Measurements from ENCODE around the gene PSMF1.

Gene PSMF1

DNA sequence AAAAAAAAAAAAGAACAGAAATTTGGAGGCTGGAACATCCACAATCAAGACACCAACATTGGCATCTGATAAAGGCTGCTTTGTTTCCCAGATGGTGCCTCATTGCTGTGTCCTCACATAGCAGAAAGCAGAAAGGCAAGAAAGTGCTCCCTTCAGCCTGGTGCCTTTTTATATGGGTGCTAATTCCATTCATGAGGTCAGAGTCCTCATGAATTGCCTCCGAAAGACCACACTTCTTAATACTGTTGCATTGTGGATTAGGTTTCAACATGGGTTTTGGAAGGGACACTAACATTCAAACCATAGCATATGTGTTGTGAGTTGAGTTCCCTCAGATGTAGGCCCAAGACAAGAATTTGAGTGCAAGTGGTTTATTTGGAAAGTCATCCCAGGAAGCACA lies 76.8 kb downstream of the PSMF1 start:
- no peak for DNase-seq

DNA sequence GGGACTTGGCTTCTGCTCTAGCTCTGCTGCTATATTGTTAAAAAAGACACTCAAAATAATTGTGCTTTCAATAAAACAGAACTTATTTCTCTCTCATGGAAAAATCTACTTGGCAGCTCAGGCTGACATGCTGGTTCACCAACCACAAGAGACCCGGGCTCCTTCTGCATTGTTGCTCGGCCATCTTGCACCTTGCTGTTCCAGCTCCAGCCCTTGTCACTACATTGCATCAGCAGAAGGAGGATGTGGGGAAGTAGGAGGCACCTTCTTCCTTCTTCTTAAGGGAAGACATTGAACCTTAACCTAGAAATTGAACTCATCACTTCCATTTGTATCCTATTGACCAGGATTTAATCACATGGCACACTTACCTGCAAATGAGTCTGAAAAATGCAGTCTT lies 78.2 kb downstream of the PSMF1 start:
- no peak for DNase-seq

DNA sequence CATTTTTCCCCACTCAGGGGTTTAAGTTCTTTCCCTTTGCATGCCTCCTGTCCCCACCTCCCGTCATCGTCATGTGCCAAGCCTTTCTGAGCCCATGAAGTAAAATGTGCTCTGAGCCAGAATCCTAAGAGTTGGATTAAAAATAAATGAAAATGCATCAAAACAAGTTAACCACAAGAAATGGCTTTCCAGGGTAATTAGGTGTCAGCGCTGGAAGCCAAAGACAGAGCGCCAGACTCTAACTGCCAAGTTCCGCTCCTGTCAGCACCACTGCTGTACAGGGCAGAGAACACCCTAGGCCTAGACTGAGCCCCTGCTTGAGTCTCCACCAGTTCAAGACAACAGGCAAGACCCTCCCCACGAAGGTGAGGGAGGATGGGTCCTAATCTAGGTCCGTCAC lies 79.4 kb downstream of the PSMF1 start:
- DNase-seq: no peak

DNA sequence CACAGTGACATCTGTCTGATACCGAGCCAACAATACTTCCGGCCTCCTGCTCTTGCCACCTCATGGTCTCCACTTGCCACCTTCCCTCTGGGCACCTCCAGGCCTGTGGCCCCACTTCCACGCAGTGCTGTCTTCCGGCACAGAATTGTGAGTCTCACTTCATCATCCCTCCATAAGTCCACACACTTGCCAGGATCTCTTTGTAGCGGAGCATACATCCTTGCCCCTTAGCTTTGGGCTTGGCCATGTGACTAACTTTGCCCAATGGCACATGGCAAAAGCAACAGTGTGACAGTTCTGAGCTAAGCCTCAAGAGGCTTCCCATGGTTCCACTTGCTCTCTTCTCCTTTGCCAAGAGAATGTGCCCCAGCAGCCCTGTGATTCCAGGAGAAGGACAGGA lies 80.3 kb downstream of the PSMF1 start:
- DNase-seq: no peak

DNA sequence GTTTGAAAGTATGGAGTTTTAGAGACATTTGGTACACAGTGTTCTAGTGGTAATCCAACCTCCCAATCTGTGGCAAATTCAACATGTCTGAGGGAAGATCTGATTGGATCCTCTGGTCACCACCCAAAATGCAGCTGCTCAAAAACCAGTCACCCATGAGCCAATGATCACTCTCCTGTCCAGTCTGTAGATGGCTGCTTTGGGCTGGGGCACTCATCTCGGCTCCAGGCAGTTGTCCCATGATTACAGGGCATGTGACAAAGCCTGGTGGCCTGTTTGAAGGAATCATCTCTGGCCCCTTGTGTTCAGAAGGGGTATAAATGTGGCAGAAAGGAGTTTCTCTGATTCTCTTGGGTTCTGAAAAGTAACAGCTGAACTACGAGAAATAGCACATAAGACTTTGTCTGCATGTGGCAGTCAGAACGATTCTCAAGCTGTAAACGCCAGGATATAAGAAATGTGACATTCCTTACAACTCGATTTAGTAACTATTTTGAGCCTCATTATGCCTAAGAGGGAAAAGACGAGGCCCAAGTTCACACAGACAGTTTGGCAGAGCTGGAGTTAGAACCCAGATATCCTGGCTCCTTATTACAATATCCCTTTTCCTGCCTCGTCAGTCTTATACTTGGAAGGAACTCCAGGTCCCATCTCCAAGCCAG lies 80.9 kb downstream of the PSMF1 start:
- no peak for DNase-seq

DNA sequence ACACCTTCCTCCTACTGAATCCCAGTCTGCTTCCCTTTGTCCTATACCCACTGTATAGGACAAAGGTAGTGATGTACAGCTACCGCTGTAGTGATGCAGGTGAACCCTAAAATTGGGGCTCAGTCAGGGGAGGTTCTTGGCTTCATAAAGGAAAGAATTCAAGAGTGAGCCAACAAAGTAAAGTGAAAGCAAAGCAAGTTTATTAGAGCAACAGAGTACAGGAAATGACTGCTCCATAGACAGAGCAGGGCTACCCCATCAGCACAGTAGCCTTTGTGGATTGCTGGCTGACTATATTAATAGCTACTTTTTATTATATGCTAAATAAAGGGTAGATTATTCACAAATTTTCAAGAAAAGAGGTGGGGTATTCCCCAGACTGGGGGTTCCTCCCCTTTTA lies 81.6 kb downstream of the PSMF1 start:
- DNase-seq: no peak

DNA sequence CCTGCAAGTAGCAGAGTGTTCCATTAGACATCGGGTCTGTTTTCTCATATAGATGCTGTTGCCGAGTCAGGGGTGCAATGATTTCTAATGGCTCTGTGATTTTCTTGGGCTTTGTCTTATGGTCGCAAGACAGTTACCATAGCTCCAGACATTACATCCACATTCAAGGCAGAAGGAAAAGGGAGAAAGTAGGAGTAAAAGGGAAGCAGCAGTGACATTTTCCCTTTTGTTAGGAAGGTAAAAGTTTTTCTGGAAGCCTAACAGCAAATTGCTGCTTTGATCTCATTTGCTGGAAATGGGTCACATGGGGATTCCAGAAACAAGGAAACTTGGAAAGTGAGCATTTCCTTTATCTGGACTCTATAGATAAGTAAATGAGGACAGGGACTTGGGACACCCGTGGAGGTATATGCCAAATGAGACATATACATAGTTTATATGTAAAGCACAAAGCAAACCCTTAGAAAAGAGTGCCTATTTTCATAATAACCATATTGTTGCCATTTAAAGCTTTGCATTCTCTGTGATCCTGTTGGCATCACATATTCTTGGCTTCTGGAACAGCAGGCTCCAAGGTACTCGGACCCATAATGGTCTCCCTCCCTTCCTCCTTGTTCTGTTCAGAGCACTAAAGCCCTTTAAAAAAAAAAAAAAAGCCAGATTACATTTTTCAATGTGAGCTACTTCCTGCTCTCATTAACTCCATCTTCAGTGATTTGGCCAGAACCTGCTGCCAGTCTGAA lies 84.5 kb downstream of the PSMF1 start, which contains the start of gene C20orf202:
Gene C20orf202 (plus strand): TSS at position 693 of the 743 bp plus-strand sequence. CDS start 132 bp downstream, outside the sequence.
- no peak for DNase-seq

DNA sequence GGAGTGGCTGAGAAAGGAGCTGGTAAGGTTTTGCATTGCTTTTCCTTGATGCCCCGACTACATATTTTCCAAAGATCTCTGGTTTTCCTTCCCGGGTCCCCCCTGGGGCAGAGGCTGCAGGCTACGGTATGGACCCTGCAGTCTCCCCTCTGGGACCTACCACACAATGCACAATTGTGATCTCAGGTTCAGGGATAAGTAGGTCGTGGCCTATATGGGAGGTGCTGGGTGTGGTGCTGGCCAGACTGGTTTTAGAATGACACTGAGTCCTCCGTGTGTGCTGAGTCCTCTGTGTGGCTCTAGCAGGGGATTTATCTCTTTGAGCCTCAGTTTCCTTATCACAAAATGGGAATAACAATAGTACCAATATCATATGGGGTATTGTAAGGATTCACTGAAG lies 85.2 kb downstream of the PSMF1 start:
- DNase-seq: no peak

DNA sequence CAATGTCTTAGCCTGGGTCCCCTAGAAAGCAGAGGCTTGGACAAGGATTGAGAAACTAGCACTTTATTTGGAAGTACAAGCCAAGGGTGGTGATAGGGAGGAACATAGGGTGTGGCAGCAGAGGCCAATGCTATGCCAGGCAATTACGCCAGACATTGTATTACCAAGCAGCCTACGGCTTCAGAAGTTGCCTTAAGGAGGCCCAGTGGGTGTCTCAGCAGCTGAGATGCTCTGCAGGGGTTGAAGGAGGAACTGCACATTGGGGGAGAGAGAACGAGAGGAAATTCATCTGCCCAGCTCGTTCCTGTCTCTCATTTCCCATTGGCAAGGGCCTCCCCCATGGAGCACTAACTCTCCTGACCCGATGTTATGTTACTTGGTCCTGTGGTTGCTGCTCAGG lies 85.7 kb downstream of the PSMF1 start:
- DNase-seq: no peak

DNA sequence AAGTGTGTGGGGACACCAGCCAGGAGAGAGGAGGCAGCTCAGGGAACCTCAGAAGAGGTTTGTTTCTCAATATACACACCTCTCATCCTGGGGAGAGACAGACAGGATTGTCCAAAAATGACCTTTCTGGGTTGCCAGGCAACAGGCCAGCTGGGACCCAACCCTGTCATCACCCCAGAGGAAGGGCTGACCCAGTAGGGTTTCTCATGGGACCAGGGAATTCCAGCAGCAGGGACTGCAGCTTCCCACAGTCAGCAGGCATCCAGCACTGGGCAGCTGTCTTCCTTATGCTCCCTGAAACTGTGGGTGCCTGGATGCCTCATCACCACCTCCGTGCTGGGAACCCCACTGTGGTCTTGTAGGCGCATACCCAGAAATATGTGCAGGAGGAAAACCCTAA lies 86.2 kb downstream of the PSMF1 start:
- no peak for DNase-seq

DNA sequence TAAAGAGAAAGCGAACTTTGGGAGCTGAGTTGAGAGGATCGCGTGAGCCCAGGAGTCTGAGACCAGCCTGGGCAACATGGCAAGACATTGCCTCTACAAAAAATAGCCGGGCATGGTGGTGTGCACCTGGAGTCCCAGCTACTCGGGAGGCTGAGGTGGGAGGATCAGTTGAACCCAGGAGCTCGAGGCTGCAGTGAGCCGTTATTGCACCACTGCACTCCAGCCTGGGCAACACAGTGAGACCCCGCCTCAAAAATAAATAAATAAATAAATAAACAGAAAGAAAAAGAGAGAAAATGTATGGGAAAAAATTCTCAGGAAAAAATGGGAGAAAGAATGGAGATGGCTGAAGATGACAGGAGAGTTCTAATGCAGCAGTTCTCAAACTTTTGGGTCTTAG lies 87.4 kb downstream of the PSMF1 start:
- no peak for DNase-seq

DNA sequence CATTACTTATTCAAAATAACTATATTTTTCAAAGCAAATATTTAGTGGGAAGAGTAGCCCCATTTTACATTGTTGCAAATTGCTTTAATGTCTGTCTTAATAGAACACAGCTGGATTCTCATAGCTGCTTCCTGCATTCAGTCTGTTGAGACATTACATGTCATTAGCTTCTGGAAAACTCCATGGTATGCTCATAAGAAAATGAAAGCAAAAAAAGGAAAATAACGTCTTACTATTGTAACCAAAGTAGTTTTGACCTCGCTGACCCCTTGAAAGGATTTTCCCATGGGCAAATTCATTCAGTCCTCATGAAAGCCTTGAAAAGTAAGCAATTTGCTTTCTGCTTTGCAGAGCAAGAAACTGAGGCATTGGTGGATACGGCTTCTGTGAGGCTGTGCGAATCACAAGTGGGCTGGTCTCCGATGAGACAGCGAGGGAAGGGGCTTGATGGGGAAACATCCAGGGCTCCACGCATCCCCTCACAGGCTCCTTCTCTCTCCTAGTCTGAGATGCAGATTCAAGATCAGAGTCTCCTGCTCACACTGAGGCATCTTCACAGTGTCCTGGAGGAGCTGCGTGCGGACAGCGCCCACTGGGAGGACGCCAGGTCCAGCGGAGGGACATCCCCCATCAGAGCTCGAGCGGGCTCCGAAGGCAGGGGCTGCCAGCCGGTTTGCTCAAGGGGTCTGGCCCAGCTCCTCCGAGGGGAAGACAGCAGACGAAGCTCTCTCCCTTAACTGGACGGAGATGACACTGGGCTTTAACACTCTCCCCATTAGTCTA lies 88.2 kb downstream of the PSMF1 start:
- DNase-seq: no peak

DNA sequence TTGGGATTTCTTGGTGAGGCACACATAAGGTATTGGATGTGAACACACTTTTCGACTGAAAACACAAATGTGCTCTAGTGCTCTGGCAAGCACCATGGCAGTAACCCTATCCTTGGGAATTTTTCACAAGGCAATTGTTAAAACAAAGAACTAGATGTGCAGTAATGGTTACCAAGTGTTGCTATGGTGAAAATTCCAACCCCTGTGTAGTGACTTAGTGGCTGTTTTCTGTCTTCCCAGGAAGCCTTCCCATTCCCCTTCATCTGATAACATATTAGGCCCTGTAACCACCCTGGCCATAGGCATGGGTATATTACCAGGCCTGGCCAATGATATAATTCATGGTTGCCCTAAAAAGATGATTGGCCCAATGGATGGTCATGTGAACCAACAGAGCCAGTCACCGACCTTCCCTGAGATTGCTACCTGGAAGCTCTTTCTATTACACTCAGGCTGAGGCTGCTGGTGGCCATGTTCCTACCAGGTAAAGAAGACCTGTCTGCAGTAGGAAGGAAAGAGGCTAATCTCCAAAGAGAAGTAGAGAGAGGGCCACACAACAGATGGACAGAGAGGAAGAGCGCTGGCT lies 89.0 kb downstream of the PSMF1 start:
- no peak for DNase-seq

DNA sequence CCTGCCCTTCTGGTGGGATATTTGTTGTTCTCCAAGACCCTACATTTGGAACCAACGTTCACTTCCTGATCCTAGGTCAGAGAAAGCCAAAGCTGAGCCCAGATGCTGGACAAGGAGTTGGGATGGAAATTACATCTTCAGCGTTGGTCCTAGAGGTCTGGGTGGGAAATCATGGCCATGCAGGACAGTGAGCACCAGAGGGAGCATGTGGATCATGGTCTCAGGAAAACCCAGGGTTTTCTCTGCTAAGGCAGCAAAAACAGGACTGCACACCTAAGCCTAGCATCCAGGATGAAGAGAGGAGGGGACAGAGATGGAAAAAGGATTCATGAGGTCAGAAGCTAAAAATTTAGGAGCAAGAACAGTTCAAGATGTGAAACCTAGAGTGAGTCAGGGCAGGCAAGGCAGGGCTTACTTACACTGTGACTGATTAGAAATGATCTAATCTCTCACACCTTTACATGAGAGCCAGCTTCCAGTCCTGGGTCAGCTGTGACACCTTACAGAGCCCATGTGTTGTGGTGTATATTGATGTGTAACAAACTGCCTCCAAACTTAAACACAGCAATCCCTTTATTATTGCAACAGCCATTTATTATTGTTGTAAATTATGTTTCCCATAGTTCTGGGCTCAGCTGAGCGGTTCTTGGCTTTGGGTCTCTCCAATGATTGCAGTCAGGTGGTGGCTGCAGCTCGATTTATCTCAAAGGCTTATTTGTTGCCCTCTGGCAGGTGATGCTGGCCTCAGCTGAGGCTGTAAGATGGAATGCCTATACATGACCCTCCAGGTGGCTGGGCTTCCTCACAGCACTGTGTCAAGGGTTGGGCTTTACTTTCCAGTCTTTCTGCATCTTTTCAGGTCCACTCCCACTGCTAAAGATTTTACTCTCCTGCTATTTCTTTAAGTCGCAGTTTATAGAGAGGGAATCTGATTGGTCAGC lies 91.3 kb downstream of the PSMF1 start:
- DNase-seq: no peak

DNA sequence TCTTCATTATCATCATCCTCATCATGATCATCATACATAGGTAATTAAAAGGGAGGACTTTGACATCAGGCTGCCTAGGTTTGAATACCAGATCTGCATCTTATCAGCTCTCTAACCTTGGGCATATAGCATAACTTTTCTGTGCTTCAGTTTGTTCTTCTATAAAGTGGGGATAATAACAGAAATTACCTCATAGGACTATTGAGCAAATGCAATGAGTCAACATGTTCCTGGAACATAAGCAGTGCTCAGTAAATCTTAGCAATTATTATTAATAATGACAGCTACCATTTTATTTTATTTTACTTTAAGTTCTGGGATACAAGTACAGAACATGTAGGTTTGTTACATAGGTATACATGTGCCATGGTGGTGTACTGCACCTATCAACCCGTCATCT lies 92.1 kb downstream of the PSMF1 start:
- DNase-seq: no peak

DNA sequence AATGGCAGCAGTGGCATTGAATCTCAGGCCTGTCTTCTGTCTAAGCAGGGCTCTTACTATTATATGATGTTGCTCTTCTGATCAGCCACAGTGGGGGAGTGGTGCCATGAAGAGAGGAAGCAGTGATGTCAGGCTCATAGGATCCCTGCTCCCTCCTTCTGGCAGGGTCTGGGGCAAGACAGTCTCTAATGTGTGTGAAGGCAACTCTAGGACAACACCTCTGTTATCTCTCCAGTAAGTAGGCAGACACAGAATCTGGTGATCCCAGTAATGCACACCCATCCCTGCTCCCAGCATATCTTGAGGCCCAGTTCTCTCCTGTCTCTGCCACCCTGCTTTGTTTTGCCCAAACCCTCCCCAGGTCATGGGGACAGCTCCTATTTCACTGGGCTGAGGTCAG lies 93.6 kb downstream of the PSMF1 start:
- DNase-seq: no peak

DNA sequence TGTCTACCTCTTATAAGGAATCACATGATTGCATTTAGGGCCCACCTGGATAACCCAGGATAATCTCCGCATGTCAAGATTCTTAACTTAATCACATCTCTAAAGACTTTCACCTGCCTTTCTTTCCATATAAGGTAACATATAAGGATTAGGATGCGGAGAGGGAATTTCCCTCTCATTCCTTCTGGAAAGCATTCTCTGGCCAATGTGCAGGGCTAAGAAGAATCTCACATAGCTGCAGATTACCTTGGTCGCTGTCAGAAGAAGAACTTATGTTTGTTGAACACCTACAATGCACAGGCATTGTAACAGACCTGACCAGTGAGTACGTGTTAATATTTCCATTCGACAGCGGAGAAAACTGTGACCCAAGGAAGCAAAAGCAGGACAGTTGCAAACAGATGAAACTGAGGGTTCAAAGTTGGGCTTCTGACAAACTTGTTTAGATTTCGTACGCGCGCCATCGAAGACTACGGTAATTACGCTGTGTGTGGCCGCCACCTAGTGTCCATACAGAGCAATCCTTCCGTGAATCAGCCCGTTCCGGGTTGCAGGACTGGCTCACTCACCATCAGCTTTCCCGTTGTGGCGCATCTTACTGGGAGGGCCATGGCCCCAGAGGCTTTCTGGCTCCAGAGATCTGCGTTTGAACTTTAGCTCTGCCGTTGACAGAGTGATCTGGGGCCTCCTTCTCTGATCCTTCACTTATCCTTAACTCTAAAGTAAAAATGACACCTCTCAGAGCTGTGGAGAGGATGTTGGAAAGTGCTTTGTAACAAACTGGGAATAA lies 94.4 kb downstream of the PSMF1 start:
- peak; percentile 76 for DNase-seq

DNA sequence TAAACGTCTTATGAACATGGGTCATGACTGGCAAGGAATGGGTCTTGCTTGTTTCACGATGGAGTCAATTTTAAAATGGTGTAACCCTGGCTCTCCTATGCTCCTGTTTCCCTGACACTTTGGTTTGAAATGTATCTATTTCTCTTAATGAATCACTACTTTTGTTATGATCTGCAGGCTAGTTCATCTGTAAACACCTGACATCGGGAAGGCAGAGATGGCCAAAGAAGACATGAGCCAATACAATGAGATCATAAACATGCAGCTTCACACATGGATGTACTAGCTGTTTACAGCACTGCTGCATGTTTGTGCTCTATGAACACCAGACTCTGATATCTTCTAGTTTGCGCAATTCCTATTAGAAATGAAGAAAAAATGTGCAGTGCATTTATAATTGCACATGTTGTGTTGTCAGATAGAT lies 96.4 kb downstream of the PSMF1 start:
- DNase-seq: no peak

DNA sequence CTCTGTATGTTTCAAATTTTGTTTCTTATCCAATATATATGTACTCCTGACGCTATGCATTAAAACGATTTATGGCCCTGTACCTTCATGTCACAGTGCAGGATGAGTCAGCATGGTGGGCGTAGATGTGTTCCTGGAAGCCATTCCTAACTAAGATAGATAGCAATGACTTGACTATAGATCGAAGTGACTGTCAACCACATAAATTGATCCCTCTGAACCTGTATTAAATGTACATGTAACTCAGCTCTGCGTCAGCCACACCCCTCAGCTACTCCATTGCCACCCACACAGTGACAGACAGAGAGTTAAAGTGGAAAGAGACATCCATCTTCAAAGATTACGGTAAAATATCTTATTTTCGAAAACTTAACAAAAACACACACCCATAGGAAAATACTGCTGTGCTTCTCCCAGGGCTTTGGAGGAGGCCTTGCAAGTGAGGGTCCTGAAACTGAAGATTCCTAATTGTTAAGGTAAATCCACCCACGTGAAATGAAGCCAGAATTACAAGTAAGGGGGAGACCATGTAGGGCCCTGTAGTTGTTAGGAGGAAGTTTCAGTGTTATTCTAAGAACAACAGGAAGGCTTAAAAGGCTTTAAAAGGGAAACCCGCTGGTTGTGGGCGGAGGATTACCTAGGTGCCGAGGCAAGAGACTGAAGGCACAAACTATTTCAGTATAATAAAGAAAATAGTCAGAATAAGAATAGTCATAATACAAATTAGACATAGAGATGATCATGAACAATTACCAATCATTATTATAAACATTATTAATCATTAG lies 97.2 kb downstream of the PSMF1 start:
- DNase-seq: no peak
